Fibroblast of the conjunctiva (primary cell): ENCODE results near the gene SDCCAG8.

Source experiments
- DNase-seq: peaks from one replicate; pipeline ENCODE4 v3.0.0-alpha.2; 2010; ENCODE audit warnings: low read depth

SDCCAG8 gene

GRCh38 chr1:243507001-243507671, 251.3 kb downstream of the SDCCAG8 start:
- DNase-seq, result no peak

- no peak for DNase-seq
Observed at GRCh38 chr1:243507672-243508302, 251.9 kb downstream of the SDCCAG8 start.

GRCh38 chr1:243508303-243508713, 252.5 kb downstream of the SDCCAG8 start:
- no peak for DNase-seq

GRCh38 chr1:243508943-243509342, 253.1 kb downstream of the SDCCAG8 start:
- no peak for DNase-seq

- DNase-seq, result no peak
Observed at GRCh38 chr1:243510928-243511327, 255.1 kb downstream of the SDCCAG8 start.

GRCh38 chr1:243513726-243514491, 258.1 kb downstream of the SDCCAG8 start:
- no peak for DNase-seq

GRCh38 chr1:243514927-243515326, 259.1 kb downstream of the SDCCAG8 start:
- no peak for DNase-seq

- DNase-seq, result no peak
Observed at GRCh38 chr1:243520831-243521230, 265.0 kb downstream of the SDCCAG8 start.

GRCh38 chr1:243523766-243524165, 267.9 kb downstream of the SDCCAG8 start:
- DNase-seq, result no peak

- peak; percentile 20 for DNase-seq
Observed at GRCh38 chr1:243525085-243525487, 269.2 kb downstream of the SDCCAG8 start.

GRCh38 chr1:243526180-243526579, 270.3 kb downstream of the SDCCAG8 start:
- no peak for DNase-seq

- no peak for DNase-seq
Observed at GRCh38 chr1:243528459-243529121, 272.7 kb downstream of the SDCCAG8 start.

- DNase-seq, result no peak
Observed at GRCh38 chr1:243529512-243529911, 273.7 kb downstream of the SDCCAG8 start.

- no peak for DNase-seq
Observed at GRCh38 chr1:243535014-243535413, 279.2 kb downstream of the SDCCAG8 start.

- DNase-seq, result no peak
Observed at GRCh38 chr1:243539636-243540035, 283.8 kb downstream of the SDCCAG8 start.

GRCh38 chr1:243542739-243543415, 287.0 kb downstream of the SDCCAG8 start:
- DNase-seq, result no peak

- DNase-seq, result no peak
Observed at GRCh38 chr1:243543501-243543900, 287.7 kb downstream of the SDCCAG8 start.

- DNase-seq, result no peak
Observed at GRCh38 chr1:243546457-243546856, 290.6 kb downstream of the SDCCAG8 start.

GRCh38 chr1:243547891-243548290, 292.1 kb downstream of the SDCCAG8 start:
- DNase-seq, result no peak

- DNase-seq, result no peak
Observed at GRCh38 chr1:243548516-243548915, 292.7 kb downstream of the SDCCAG8 start.

- no peak for DNase-seq
Observed at GRCh38 chr1:243549108-243549507, 293.3 kb downstream of the SDCCAG8 start.
